HepG2 (cell line): ENCODE results near the gene NPIPB6. TPM values are rescaled to one million over a fixed set of nuclear protein-coding genes. Genes with fewer than 3 reads are reported as not detected.

Experiments
- ARID2 ChIP-seq: sonication (generic); formaldehyde crosslinking; IDR thresholded peaks from 2 replicates; pipeline ENCODE4 v1.8.1; 2022; ENCODE audit warnings: mild to moderate bottlenecking, missing genetic modification reagents, borderline replicate concordance
- ASH2L ChIP-seq: fragments of 300-600, 200-600 bp; sonication (generic); IDR thresholded peaks from 2 replicates; pipeline ENCODE4 v1.7.0; 2017; ENCODE audit warnings: low read depth, mild to moderate bottlenecking, moderate library complexity, mixed read lengths, low read length; ENCODE audit not compliant: insufficient read length
- ATF7-NPFF ChIP-seq: sonication (generic); formaldehyde crosslinking; IDR thresholded peaks from 2 replicates; pipeline ENCODE4 v1.8.1; 2023; ENCODE audit warnings: mild to moderate bottlenecking, low read depth, missing genetic modification reagents, moderate library complexity
- CCAR2 ChIP-seq: fragments of 200-400 bp; formaldehyde crosslinking; optimal IDR thresholded peaks from 2 replicates; pipeline ENCODE3; 2018; ENCODE audit warnings: low read depth, mild to moderate bottlenecking, low read length, moderate library complexity
- ERF ChIP-seq: IDR thresholded peaks from 2 replicates; pipeline ENCODE4 v1.6.1; 2018; ENCODE audit warnings: missing biosample characterization, missing genetic modification reagents
- JDP2 ChIP-seq: sonication (generic); formaldehyde crosslinking; IDR thresholded peaks from 2 replicates; pipeline ENCODE4 v1.8.1; 2022; ENCODE audit warnings: missing genetic modification reagents, borderline replicate concordance
- JUN ChIP-seq: sonication (generic); formaldehyde crosslinking; IDR thresholded peaks from 2 replicates; pipeline ENCODE4 v1.4.0; 2020; ENCODE audit warnings: mild to moderate bottlenecking, missing genetic modification reagents
- KDM4B ChIP-seq: sonication (generic); formaldehyde crosslinking; IDR thresholded peaks from 2 replicates; pipeline ENCODE4 v1.4.0; 2020; ENCODE audit warnings: missing genetic modification reagents
- NFE2L2 ChIP-seq: fragments of 150-350 bp; IDR thresholded peaks from 2 replicates; pipeline ENCODE4 v1.6.1; 2014; ENCODE audit warnings: low read length
- PAX8 ChIP-seq: sonication (generic); formaldehyde crosslinking; IDR thresholded peaks from 2 replicates; pipeline ENCODE4 v1.8.0; 2022; ENCODE audit warnings: mild to moderate bottlenecking, missing genetic modification reagents, borderline replicate concordance
- PHF5A ChIP-seq: IDR thresholded peaks from one replicate; pipeline ENCODE4 v1.6.1; 2018; ENCODE audit warnings: low read depth, missing genetic modification reagents; ENCODE audit not compliant: unreplicated experiment
- PLRG1 ChIP-seq: fragments of 450-650 bp; conservative IDR thresholded peaks from 2 replicates; pipeline ENCODE4 v1.6.1; 2016
- POGZ ChIP-seq: sonication (generic); formaldehyde crosslinking; IDR thresholded peaks from 2 replicates; pipeline ENCODE4 v1.4.0; 2020; ENCODE audit warnings: mild to moderate bottlenecking, missing genetic modification reagents
- TBX3 ChIP-seq: fragments of 450-650 bp; IDR thresholded peaks from 2 replicates; pipeline ENCODE4 v1.6.1; 2017; ENCODE audit warnings: antibody characterized with exemption, mild to moderate bottlenecking, inconsistent platforms, borderline replicate concordance
- ZNF160 ChIP-seq: sonication (generic); formaldehyde crosslinking; IDR thresholded peaks from 2 replicates; pipeline ENCODE4 v1.8.0; 2022; ENCODE audit warnings: mild to moderate bottlenecking, inconsistent platforms, missing genetic modification reagents
- ZNF644 ChIP-seq: IDR thresholded peaks from 2 replicates; pipeline ENCODE4 v1.6.1; 2016; ENCODE audit warnings: low read depth
- ZNF747 ChIP-seq: sonication (generic); formaldehyde crosslinking; IDR thresholded peaks from 2 replicates; pipeline ENCODE4 v1.8.1; 2023; ENCODE audit warnings: missing genetic modification reagents, mild to moderate bottlenecking, borderline replicate concordance
- ZNF816 ChIP-seq: sonication (generic); formaldehyde crosslinking; IDR thresholded peaks from 2 replicates; pipeline ENCODE4 v1.8.0; 2022; ENCODE audit warnings: missing genetic modification reagents, mild to moderate bottlenecking, borderline replicate concordance
- ZSCAN29 ChIP-seq: sonication (generic); formaldehyde crosslinking; conservative IDR thresholded peaks from 2 replicates; pipeline ENCODE4 v1.4.0; 2020; ENCODE audit warnings: mild to moderate bottlenecking, missing genetic modification reagents
- polyA plus RNA-seq, 8 experiments: library from polyadenylated mRNA; depleted of rRNA in 3 of 8; stranded (reverse) in 7 of 8; unstranded in 1 of 8; fragments of >200 nt; fragmentation: Illumina TruSeq in 4 of 8; extraction: Trizol in 4 of 8; gene quantifications; 2 replicates each; pipeline versions ENCODE4 v1.2.1 to v1.2.3, GENCODE V29; 2011 to 2016; ENCODE audit warnings: low read depth in 4 of 8, missing spikeins in 1 of 8, mixed read lengths in 1 of 8; ENCODE audit not compliant: insufficient read depth in 1 of 8
- total RNA-seq, 5 experiments: library from RNA; depleted of rRNA; stranded (reverse); fragments of >200 nt; fragmentation: Illumina TruSeq; extraction: Trizol; gene quantifications; 2 replicates each; pipeline ENCODE4 v1.2.3, GENCODE V29; 2016; ENCODE audit warnings: low read depth in 1 of 5
- TF ChIP-seq, protein P1 (sequence below): sonication (generic); formaldehyde crosslinking; conservative IDR thresholded peaks from 2 replicates; pipeline ENCODE4 v1.5.0; 2020; ENCODE audit warnings: missing genetic modification reagents
- TF ChIP-seq, protein P2 (sequence below): sonication (generic); formaldehyde crosslinking; IDR thresholded peaks from 2 replicates; pipeline ENCODE4 v1.9.0; 2021; ENCODE audit warnings: missing genetic modification reagents, borderline replicate concordance
- TF ChIP-seq, protein P3 (sequence below): sonication (generic); formaldehyde crosslinking; IDR thresholded peaks from 2 replicates; pipeline ENCODE4 v1.4.0; 2020; ENCODE audit warnings: missing genetic modification reagents
- TF ChIP-seq, protein P4 (sequence below): IDR thresholded peaks from 2 replicates; pipeline ENCODE4 v1.6.1; 2016; ENCODE audit warnings: control low read depth
- TF ChIP-seq, protein P5 (sequence below): sonication (generic); formaldehyde crosslinking; IDR thresholded peaks from 2 replicates; pipeline ENCODE4 v1.4.0; 2020; ENCODE audit warnings: missing genetic modification reagents, mild to moderate bottlenecking, borderline replicate concordance
- TF ChIP-seq, protein P6 (sequence below): sonication (generic); formaldehyde crosslinking; IDR thresholded peaks from 2 replicates; pipeline ENCODE4 v1.4.0; 2020; ENCODE audit warnings: missing genetic modification reagents

The NPIPB6 gene
- total and polyA plus RNA-seq, 2 of the 13 experiments (the other 11 are each of a cell fraction or from before 2014, with no cell fraction given): 0.25 TPM; not detected in 1

DNA sequence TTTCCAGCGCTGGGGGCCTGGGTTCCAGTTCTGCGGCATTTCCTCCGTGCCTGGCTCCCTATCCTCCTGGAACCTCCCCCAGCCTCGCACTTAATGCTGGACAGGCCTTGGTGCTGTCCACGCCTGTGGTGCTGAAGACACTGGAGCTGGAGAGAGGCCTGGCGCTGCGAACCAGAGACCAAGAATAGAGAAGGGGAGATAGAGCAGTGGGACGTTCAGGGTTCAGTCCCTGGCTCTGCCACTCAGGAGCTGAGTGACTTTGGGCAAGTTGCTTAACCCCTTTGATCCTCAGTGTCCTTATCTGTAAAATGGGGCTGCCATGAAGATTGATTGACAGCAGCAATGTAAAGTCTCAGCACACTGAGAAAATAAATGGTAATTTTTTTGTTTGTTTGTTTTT, 59.1 kb downstream of the NPIPB6 start (continued):
- peak; percentile 98 for TF ChIP-seq ERF (CRISPR knock-in tag)
- TF ChIP-seq ZSCAN29 (CRISPR knock-in tag): no peak
- TF ChIP-seq POGZ (CRISPR knock-in tag): no peak
- TF ChIP-seq, protein P1, sequence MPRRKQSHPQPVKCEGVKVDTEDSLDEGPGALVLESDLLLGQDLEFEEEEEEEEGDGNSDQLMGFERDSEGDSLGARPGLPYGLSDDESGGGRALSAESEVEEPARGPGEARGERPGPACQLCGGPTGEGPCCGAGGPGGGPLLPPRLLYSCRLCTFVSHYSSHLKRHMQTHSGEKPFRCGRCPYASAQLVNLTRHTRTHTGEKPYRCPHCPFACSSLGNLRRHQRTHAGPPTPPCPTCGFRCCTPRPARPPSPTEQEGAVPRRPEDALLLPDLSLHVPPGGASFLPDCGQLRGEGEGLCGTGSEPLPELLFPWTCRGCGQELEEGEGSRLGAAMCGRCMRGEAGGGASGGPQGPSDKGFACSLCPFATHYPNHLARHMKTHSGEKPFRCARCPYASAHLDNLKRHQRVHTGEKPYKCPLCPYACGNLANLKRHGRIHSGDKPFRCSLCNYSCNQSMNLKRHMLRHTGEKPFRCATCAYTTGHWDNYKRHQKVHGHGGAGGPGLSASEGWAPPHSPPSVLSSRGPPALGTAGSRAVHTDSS (CRISPR knock-in tag): no peak
- peak; percentile 89 for TF ChIP-seq ZNF644 (CRISPR knock-in tag)
- peak; percentile 64; the same call in 1 of the 2 replicates for TF ChIP-seq JDP2
- peak; percentile 76; the same call in 1 of the 2 replicates for TF ChIP-seq ATF7-NPFF (CRISPR knock-in tag)
- no peak; the same call in 1 of the 2 replicates for TF ChIP-seq PAX8 (CRISPR knock-in tag)
- 0 out of 2 replicates have a peak, but pooled peaks have one; percentile 34 for TF ChIP-seq JUN (CRISPR knock-in tag)
- TF ChIP-seq PHF5A (CRISPR knock-in tag): no peak
- TF ChIP-seq, protein P2, sequence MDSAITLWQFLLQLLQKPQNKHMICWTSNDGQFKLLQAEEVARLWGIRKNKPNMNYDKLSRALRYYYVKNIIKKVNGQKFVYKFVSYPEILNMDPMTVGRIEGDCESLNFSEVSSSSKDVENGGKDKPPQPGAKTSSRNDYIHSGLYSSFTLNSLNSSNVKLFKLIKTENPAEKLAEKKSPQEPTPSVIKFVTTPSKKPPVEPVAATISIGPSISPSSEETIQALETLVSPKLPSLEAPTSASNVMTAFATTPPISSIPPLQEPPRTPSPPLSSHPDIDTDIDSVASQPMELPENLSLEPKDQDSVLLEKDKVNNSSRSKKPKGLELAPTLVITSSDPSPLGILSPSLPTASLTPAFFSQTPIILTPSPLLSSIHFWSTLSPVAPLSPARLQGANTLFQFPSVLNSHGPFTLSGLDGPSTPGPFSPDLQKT (CRISPR knock-in tag): no peak
- TF ChIP-seq ASH2L: no peak
- no peak for TF ChIP-seq CCAR2
- TF ChIP-seq TBX3: no peak
- TF ChIP-seq PLRG1: no peak
- TF ChIP-seq NFE2L2: no peak
- peak; percentile 81; the same call in 1 of the 2 replicates for TF ChIP-seq ZNF160 (CRISPR knock-in tag)
- 0 out of 2 replicates have a peak, but pooled peaks have one; percentile 48 for TF ChIP-seq ZNF747 (CRISPR knock-in tag)
- TF ChIP-seq, protein P3, sequence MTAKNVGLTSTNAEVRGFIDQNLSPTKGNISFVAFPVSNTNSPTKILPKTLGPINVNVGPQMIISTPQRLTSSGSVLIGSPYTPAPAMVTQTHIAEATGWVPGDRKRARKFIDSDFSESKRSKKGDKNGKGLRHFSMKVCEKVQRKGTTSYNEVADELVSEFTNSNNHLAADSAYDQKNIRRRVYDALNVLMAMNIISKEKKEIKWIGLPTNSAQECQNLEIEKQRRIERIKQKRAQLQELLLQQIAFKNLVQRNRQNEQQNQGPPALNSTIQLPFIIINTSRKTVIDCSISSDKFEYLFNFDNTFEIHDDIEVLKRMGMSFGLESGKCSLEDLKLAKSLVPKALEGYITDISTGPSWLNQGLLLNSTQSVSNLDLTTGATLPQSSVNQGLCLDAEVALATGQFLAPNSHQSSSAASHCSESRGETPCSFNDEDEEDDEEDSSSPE (CRISPR knock-in tag): 0 out of 2 replicates have a peak, but pooled peaks have one; percentile 26
- TF ChIP-seq, protein P4, sequence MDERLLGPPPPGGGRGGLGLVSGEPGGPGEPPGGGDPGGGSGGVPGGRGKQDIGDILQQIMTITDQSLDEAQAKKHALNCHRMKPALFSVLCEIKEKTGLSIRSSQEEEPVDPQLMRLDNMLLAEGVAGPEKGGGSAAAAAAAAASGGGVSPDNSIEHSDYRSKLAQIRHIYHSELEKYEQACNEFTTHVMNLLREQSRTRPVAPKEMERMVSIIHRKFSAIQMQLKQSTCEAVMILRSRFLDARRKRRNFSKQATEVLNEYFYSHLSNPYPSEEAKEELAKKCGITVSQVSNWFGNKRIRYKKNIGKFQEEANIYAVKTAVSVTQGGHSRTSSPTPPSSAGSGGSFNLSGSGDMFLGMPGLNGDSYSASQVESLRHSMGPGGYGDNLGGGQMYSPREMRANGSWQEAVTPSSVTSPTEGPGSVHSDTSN: no peak
- TF ChIP-seq KDM4B (CRISPR knock-in tag): peak; percentile 93; the same call in 1 of the 2 replicates
- TF ChIP-seq, protein P5, sequence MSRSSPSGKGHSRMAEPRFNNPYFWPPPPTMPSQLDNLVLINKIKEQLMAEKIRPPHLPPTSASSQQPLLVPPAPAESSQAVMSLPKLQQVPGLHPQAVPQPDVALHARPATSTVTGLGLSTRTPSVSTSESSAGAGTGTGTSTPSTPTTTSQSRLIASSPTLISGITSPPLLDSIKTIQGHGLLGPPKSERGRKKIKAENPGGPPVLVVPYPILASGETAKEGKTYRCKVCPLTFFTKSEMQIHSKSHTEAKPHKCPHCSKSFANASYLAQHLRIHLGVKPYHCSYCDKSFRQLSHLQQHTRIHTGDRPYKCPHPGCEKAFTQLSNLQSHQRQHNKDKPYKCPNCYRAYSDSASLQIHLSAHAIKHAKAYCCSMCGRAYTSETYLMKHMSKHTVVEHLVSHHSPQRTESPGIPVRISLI: peak; percentile 33; the same call in 1 of the 2 replicates
- TF ChIP-seq ARID2 (CRISPR knock-in tag): no peak
- TF ChIP-seq, protein P6, sequence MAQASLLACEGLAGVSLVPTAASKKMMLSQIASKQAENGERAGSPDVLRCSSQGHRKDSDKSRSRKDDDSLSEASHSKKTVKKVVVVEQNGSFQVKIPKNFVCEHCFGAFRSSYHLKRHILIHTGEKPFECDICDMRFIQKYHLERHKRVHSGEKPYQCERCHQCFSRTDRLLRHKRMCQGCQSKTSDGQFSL (CRISPR knock-in tag): peak; percentile 77; the same call in 1 of the 2 replicates
- TF ChIP-seq ZNF816 (CRISPR knock-in tag): no peak
